Measurements from ENCODE around the gene GORAB. TPM values are rescaled to one million over a fixed set of nuclear protein-coding genes. Genes with fewer than 3 reads are reported as not detected.
A peak's percentile ranks its signal among the peaks of the same experiment; 100 is the strongest.

The GORAB gene
- total RNA-seq, 1 donor from 2014 or later, result 4.7 TPM

GRCh38 chr1:170539154-170539553 lies 7.2 kb downstream of the GORAB start:
- ATAC-seq, result no peak

DNA sequence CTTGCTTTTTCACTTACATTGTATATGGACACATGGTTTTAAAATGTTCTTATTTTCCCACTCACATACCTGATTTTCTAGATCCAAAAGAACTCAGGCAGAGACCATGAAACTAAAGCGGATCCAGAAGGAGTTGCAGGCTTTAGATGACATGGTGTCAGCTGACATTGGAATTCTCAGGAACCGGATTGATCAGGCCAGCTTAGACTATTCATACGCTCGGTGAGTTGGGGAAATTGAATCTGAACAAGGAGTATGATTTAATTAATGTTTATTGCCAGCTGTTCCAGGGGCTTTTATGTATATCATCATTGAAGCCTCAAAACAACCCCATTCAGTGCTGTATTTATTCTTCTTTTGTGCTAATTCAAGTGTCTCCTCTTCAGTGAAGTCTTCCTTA lies 12.7 kb downstream of the GORAB start:
- no peak for ATAC-seq

DNA sequence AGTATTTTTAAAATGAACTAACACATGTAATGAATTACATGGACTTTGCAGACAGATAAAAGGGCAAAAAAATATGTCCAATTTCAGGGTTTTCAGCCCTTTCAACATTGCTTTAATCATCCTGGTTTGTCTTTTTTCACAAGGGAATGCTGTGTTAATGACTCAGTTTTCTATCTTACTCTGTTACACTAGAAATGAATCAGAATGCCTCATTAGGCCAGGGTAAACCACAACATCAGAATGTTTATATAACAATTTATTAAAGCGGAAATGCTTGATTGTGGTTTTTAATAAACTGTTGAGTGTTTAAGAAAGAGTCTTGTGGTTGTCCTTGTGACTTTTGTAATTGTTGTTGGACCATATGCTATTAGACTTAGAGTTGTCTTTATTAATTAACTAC lies 13.5 kb downstream of the GORAB start:
- no peak for ATAC-seq

GRCh38 chr1:170547255-170547654 lies 15.3 kb downstream of the GORAB start:
- ATAC-seq, result no peak

GRCh38 chr1:170548497-170548896 lies 16.5 kb downstream of the GORAB start:
- no peak for ATAC-seq

DNA sequence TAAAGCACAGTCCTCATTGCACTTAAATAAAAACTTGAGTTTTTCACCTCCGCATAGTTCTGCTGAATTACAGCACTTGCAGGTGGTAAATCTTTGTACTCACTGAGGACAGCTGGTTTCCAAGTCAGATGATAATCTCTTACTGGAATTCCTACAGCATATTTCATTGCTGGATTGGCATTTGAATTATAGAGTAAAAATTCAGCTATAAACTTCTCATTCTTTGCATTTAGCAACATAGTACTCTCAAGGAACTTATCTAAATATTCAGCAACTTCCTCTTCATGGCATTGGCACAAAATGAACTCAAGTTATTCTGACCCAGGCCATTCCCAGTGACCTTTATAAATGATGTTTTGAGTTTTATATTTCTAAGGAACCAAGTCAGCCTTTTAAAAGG lies 23.4 kb downstream of the GORAB start:
- no peak for ATAC-seq

GRCh38 chr1:170556917-170557316 lies 25.0 kb downstream of the GORAB start:
- no peak for ATAC-seq

DNA sequence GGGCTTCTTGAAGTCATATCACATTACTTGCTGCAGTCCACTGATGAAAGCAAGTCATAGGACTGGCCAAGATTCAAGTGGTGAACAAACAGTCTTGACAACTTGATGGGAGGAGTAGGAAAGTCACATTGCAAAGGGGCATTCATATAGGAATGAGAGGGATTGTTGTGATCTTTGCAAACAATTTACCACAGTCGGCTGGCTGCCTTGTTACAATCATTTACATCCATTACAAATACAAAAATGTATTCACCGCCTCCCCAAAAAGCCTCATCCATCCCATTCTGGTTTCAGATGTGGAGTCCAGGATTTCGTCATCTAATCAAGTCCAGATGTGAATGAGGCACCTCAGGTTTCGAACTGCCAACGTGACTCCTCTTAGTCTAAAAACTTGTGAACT lies 26.8 kb downstream of the GORAB start:
- no peak for ATAC-seq

DNA sequence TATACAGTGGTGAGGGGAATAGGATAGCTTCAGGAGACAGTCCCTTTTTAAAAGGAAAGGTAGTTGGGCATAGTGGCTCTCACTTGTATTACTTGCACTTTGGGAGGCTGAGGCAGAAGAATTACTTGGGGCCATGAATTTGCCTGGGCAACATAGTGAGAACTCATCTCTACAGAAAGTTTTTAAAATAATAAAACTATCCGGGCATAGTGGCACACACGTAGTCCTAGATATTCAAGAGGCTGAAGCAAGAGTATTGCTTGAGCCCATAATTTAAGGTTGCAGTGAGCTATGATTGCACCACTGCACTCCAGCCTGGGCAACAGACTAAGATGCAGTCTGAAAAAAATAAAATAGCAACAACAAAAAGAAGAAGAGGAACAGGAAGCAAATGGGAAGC lies 27.2 kb downstream of the GORAB start:
- no peak for ATAC-seq

GRCh38 chr1:170560681-170561285 lies 28.8 kb downstream of the GORAB start:
- peak; percentile 78 for ATAC-seq

- peak; percentile 76 for ATAC-seq
Measured at GRCh38 chr1:170562646-170563338, 30.8 kb downstream of the GORAB start.

DNA sequence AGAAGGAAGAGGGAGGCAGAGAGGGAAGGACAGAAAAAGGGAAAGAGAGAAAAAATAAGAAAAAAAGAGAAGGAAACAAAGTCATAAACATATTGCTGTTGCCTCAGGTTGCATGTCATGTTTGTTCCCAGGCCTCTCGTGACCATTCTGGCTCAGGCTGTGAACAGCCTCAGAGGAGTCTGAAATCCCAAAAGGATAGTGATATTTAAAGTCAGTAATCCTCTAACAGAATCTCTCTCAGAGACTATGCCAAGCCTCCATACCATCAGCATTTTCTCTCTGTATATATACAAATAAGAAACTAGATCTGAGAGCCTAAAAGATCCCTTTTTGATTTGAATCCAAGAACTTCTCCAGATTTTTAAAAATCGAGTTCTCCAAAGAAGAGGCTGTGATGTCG lies 35.2 kb downstream of the GORAB start:
- ATAC-seq, result no peak

DNA sequence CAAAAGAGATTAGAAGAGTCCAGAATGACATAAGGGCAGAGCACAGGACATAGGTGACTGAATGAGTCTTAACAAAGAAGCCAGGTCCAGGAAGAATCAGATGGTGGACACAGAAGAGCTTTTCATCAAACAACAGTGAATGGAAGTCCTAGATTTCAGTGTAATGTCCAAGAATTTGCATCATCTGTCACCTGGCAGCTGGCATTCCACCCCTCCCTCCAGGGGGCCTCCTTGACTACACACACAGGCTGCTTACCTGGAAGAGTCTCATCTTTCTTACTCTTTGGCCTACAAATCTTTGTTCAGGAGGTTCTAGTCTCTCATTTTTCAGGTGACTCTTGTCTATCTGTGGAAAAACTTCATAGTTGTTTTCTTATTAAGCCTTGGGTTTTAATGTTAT lies 36.2 kb downstream of the GORAB start:
- ATAC-seq, result no peak

GRCh38 chr1:170576980-170577379 lies 45.0 kb downstream of the GORAB start:
- no peak for ATAC-seq

DNA sequence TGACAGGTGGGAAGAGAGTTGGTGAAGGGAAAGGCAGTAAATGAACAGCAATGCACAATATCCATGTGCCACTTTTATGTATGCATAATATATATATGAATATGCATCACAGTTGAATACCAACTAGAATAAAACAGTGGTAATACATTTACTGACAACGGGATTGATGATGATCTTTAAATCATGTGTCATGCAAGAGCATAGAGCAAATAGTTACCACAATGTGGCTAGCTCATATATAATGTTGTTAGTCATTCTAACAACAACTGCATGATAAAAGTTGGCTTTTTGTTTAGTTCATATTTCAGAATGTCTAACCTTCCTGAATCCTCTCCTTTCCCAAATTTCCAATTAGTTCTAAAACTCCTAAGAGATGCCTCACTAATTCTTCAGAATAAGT lies 46.4 kb downstream of the GORAB start:
- no peak for ATAC-seq

- ATAC-seq, result no peak
Measured at GRCh38 chr1:170580636-170581440, 48.9 kb downstream of the GORAB start.

DNA sequence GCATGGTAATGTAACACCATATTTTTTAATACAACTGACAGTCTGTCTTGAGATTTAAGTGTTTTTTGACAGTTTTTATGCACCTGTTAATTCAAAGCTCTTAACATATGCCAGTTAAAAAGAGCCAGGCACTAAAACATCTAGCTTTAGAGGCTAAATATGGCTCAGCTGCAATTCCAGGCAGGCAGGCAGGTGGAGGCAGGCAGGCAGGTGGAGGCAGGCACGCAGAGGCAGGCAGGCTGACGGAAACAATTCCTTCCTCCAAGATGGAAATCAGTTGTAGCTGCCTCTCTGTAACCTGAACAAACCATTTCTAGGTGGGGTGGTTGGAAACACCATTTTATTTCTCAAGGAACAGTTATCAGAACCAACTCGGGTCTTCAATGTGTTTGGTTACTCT lies 51.2 kb downstream of the GORAB start:
- ATAC-seq, result no peak

GRCh38 chr1:170586321-170587252 lies 54.6 kb downstream of the GORAB start:
- ATAC-seq, result peak; percentile 38

DNA sequence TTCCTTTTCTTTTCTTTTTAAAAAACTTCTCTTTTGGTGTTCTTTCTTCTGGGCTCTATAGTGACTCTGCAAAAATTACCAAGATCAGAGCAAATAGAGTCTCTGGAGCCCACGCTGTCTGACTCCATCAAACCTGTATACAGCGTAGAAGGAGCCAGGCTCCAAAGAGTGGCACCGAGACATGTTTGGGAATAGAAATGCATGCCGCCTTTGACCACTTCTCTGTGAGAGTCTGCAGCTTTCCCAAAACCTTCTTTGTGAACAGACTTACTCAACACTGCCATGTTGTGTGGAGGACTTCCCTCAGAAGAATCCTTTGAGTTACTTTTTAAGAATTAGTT lies 55.3 kb downstream of the GORAB start:
- no peak for ATAC-seq

DNA sequence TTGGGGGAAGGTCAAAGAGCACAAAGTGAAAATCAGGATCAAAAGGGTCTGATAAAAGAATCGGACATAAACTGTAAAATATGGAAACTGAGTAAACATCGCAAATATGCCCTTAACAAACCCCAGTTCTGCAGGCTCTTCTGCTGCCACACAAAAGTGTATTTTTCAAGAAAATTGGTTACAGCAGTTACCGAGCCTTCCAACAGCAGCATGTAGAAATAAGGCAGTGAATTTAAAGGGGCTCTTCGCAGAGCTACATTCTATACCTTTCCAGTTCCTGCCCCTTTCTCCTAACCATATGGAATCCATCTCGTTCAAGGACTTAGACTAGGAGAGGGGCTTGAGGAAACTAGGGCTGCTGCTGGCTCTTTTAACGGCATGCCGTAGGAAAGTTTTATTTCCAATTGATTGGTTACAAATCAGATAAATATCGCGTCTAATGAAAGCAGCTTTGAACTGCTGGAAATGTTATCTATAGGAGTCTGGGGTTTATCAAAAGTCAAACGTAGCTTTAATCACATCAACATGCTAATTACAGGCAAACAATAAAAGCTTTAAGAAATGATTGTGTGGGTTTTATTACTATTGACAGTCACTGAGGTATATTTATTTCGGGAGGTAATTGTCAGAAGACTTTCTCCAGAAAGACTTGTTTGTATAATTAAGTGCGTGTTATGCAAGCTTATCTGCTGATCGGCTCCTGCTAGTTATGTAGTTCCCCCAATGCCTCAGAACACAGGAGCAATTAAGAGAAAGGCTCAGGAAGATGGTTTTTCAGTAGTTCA lies 59.1 kb downstream of the GORAB start:
- no peak for ATAC-seq

GRCh38 chr1:170592591-170593111 lies 60.7 kb downstream of the GORAB start:
- no peak for ATAC-seq
